OCI-LY3 (cell line): Measurements from ENCODE around the gene C13orf46.

Experiments
- H2AFZ ChIP-seq: fragments of 200-600, 300-600 bp; shearing (Covaris generic); 2 replicates; pipeline ENCODE4 v1.6.0; 2014; ENCODE audit warnings: antibody characterized with exemption, low read depth, low read length
- H3K27ac ChIP-seq: fragments of 200-600, 300-600 bp; sonication (generic); 2 replicates; pipeline ENCODE4 v1.5.1; 2014; ENCODE audit warnings: mild to moderate bottlenecking, low read length, moderate library complexity, mixed read lengths
- H3K27me3 ChIP-seq: fragments of 200-600, 300-600 bp; sonication (generic); 2 replicates; pipeline ENCODE4 v1.6.1; 2014; ENCODE audit warnings: low read depth, low read length, mixed read lengths
- H3K36me3 ChIP-seq: fragments of 200-600, 300-600 bp; sonication (generic); replicated peaks from 2 replicates; pipeline ENCODE3; 2014; ENCODE audit warnings: low read depth, low read length, mixed read lengths
- H3K4me1 ChIP-seq: fragments of 300-600, 200-600 bp; sonication (generic); 2 replicates; pipeline ENCODE4 v1.6.1; 2014; ENCODE audit warnings: low read length, mixed read lengths
- H3K4me2 ChIP-seq: fragments of 200-600, 300-600 bp; sonication (generic); 2 replicates; pipeline ENCODE4 v1.6.1; 2014; ENCODE audit warnings: low read length, mixed read lengths
- H3K4me3 ChIP-seq: fragments of 300-600, 200-600 bp; sonication (generic); 2 replicates; pipeline ENCODE4 v1.5.1; 2014; ENCODE audit warnings: antibody characterized with exemption, mild to moderate bottlenecking, low read length, moderate library complexity
- H3K79me2 ChIP-seq: fragments of 300-600, 200-600 bp; shearing (Covaris generic); 2 replicates; pipeline ENCODE4 v1.6.1; 2014; ENCODE audit warnings: mild to moderate bottlenecking, low read length, mixed read lengths
- H3K9ac ChIP-seq: fragments of 300-600, 200-600 bp; shearing (Covaris generic); 2 replicates; pipeline ENCODE4 v1.6.0; 2014; ENCODE audit warnings: mild to moderate bottlenecking, low read length, moderate library complexity
- H3K9me3 ChIP-seq: fragments of 200-600, 300-600 bp; shearing (Covaris generic); 2 replicates; pipeline ENCODE4 v1.6.1; 2014; ENCODE audit warnings: low read length, mixed read lengths; ENCODE audit not compliant: insufficient read depth
- H4K20me1 ChIP-seq: fragments of 200-600, 300-600 bp; sonication (generic); 2 replicates; pipeline ENCODE4 v1.6.1; 2016; ENCODE audit warnings: low read length, mixed read lengths; ENCODE audit not compliant: insufficient read depth
- CTCF ChIP-seq: fragments of 200-600, 300-600 bp; sonication (generic); IDR thresholded peaks from 2 replicates; pipeline ENCODE4 v1.5.1; 2014; ENCODE audit warnings: antibody characterized with exemption, low read length, low read depth
- EZH2phosphoT487 ChIP-seq: fragments of 200-600 bp; shearing (Covaris generic); IDR thresholded peaks from 2 replicates; pipeline ENCODE4 v1.6.1; 2018; ENCODE audit warnings: antibody characterized with exemption, mixed run types, low read depth

Gene C13orf46

GRCh38 chr13:113965968-113966884 lies 7.7 kb downstream of the C13orf46 start:
- H4K20me1 ChIP-seq, result no peaks in the 10 kb centered on the region
- no peak overlapping the region for H3K9ac ChIP-seq
- H3K4me3 ChIP-seq, result no peak overlapping the region
- H2AFZ ChIP-seq, result no peak overlapping the region
- H3K9me3 ChIP-seq, result no peaks in the 10 kb centered on the region; the same call in 1 of the 2 replicates
- no peaks in the 10 kb centered on the region for H3K4me1 ChIP-seq
- H3K36me3 ChIP-seq, result no peaks in the 10 kb centered on the region
- H3K4me2 ChIP-seq, result no peak overlapping the region
- no peak overlapping the region for H3K27ac ChIP-seq
- no peak for TF ChIP-seq CTCF
- no peaks in the 10 kb centered on the region for H3K79me2 ChIP-seq
- H3K27me3 ChIP-seq, result no peaks in the 10 kb centered on the region

GRCh38 chr13:113965383-113965874 lies 8.4 kb downstream of the C13orf46 start:
- TF ChIP-seq EZH2phosphoT487 (no peak), CTCF (no peak)
- H3K4me1 ChIP-seq, result no peaks in the 10 kb centered on the region
- H3K9me3 ChIP-seq, result peaks cover 2% of the 10 kb centered on the region
- no peaks in the 10 kb centered on the region for H3K79me2 ChIP-seq
- H3K4me2 ChIP-seq, result no peak overlapping the region
- no peaks in the 10 kb centered on the region for H4K20me1 ChIP-seq
- H3K36me3 ChIP-seq, result no peaks in the 10 kb centered on the region
- H3K27me3 ChIP-seq, result no peaks in the 10 kb centered on the region
- H2AFZ ChIP-seq, result no peak overlapping the region
- H3K9ac ChIP-seq, result no peak overlapping the region
- no peak overlapping the region for H3K27ac ChIP-seq
- H3K4me3 ChIP-seq, result no peak overlapping the region

GRCh38 chr13:113964251-113964995 lies 9.5 kb downstream of the C13orf46 start:
- no peak overlapping the region for H3K4me3 ChIP-seq
- no peak overlapping the region for H3K4me2 ChIP-seq
- H3K36me3 ChIP-seq, result no peaks in the 10 kb centered on the region
- H3K27me3 ChIP-seq, result no peaks in the 10 kb centered on the region
- peaks cover 9% of the 10 kb centered on the region for H3K9me3 ChIP-seq
- H4K20me1 ChIP-seq, result no peaks in the 10 kb centered on the region
- H3K79me2 ChIP-seq, result no peaks in the 10 kb centered on the region
- no peak overlapping the region for H3K27ac ChIP-seq
- TF ChIP-seq CTCF (no peak), EZH2phosphoT487 (no peak)
- H2AFZ ChIP-seq, result no peak overlapping the region
- no peaks in the 10 kb centered on the region for H3K4me1 ChIP-seq
- no peak overlapping the region for H3K9ac ChIP-seq

GRCh38 chr13:113963376-113963775 lies 10.5 kb downstream of the C13orf46 start:
- H3K4me1 ChIP-seq, result no peaks in the 10 kb centered on the region
- TF ChIP-seq CTCF (no peak), EZH2phosphoT487 (no peak)
- no peak overlapping the region for H3K4me3 ChIP-seq
- no peaks in the 10 kb centered on the region for H3K27me3 ChIP-seq
- no peaks in the 10 kb centered on the region for H3K79me2 ChIP-seq
- no peaks in the 10 kb centered on the region for H3K36me3 ChIP-seq
- no peak overlapping the region for H2AFZ ChIP-seq
- no peak overlapping the region for H3K27ac ChIP-seq
- no peaks in the 10 kb centered on the region for H4K20me1 ChIP-seq
- no peak overlapping the region for H3K9ac ChIP-seq
- H3K4me2 ChIP-seq, result no peak overlapping the region
- H3K9me3 ChIP-seq, result peaks cover 18% of the 10 kb centered on the region
